Suprapubic skin (tissue), 4 donors: ENCODE results near the gene TMEM63A.

ENCODE experiments used
- EP300 ChIP-seq: sonication (generic); formaldehyde crosslinking; IDR thresholded peaks from one replicate; pipeline ENCODE4 v1.6.1; 2017; ENCODE audit warnings: antibody characterized with exemption
- POLR2A ChIP-seq, 2 donors: fragments of 450-650 bp; IDR thresholded peaks; one replicate each; pipeline ENCODE4 v1.6.1; 2017; ENCODE audit warnings: antibody characterized with exemption in 2 of 2, mild to moderate bottlenecking in 2 of 2, moderate library complexity in 2 of 2
- POLR2AphosphoS5 ChIP-seq, 3 donors: sonication (generic); formaldehyde crosslinking; IDR thresholded peaks; one replicate each; pipeline ENCODE4 v1.6.1; 2017; ENCODE audit warnings: antibody characterized with exemption in 3 of 3
- TF ChIP-seq, protein P1 (sequence below), 2 donors: fragments of 200-600 bp in 1 of 2; fragments of 450-650 bp in 1 of 2; sonication (generic) in 1 of 2; IDR thresholded peaks; one replicate each; pipeline ENCODE4 v1.5.1; 2016 to 2019; ENCODE audit warnings: antibody characterized with exemption in 2 of 2, mild to moderate bottlenecking in 1 of 2, moderate library complexity in 1 of 2

DNA sequence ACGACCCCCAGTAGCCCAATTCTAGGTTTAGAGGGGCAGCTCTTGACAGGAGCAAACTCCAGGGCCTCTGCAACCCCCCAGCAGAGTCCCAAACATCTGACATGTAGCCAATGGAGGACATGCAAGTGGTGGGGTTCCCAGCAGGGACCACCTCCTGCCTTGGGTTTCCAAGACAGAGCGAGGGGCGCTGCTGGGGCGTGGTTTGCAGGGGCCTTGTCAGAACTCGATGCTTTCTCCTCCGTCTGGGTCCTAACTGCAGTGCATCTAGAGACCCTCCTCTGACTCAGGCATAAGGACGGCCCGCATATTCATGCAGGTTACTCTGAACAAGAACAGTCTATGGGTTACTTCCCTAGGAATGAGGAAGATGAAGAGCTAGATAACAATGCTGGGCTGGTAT is 55.1 kb downstream of the TMEM63A start:
- TF ChIP-seq, protein P1, sequence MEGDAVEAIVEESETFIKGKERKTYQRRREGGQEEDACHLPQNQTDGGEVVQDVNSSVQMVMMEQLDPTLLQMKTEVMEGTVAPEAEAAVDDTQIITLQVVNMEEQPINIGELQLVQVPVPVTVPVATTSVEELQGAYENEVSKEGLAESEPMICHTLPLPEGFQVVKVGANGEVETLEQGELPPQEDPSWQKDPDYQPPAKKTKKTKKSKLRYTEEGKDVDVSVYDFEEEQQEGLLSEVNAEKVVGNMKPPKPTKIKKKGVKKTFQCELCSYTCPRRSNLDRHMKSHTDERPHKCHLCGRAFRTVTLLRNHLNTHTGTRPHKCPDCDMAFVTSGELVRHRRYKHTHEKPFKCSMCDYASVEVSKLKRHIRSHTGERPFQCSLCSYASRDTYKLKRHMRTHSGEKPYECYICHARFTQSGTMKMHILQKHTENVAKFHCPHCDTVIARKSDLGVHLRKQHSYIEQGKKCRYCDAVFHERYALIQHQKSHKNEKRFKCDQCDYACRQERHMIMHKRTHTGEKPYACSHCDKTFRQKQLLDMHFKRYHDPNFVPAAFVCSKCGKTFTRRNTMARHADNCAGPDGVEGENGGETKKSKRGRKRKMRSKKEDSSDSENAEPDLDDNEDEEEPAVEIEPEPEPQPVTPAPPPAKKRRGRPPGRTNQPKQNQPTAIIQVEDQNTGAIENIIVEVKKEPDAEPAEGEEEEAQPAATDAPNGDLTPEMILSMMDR (IDR thresholded peaks at IDR 0.05): no peak
- TF ChIP-seq EP300 (no peak), POLR2A (IDR thresholded peaks at IDR 0.05) (no peak), POLR2AphosphoS5 (IDR thresholded peaks at IDR 0.05) (no peak)
